CD4-positive, alpha-beta T cell (primary cell): Measurements from ENCODE around the gene SIX2. TPM values are rescaled to one million over a fixed set of nuclear protein-coding genes. Genes with fewer than 3 reads are reported as not detected.

ENCODE experiments used
- ATAC-seq: fragments of 200-7000 bp; cut with Tn5 transposase; one replicate; pipeline ENCODE4 v1.10.0; 2022; ENCODE audit warnings: mild to moderate bottlenecking; ENCODE audit not compliant: poor library complexity
- CTCF ChIA-PET: fragments of 350-600 bp; sonication (Branson Sonifier 250); formaldehyde crosslinking; loops from one replicate; lab custom pipeline; 2021; ENCODE audit warnings: antibody characterized with exemption, inconsistent platforms; lab: Charles Lee
- POLR2A ChIA-PET: fragments of 350-600 bp; sonication (Branson Sonifier 250); formaldehyde crosslinking; loops from one replicate; lab custom pipeline; 2021; ENCODE audit warnings: antibody characterized with exemption, inconsistent platforms; lab: Charles Lee
- DNase-seq, 14 experiments: peaks; one replicate each; pipeline ENCODE4 v3.0.0-alpha.2; 2013 to 2020; ENCODE audit warnings: mixed read lengths in 2 of 14
- H3K27ac ChIP-seq, 2 donors: one replicate each; pipeline versions ENCODE4 v1.5.1 to v1.7.0; 2013; ENCODE audit warnings: low read length in 2 of 2, low read depth in 1 of 2, mild to moderate bottlenecking in 1 of 2
- H3K27me3 ChIP-seq, 2 experiments: 1 replicate in 1 of 2; 2 replicates in 1 of 2; pipeline versions ENCODE4 v1.6.1 to v1.7.0; 2013; ENCODE audit warnings: low read length in 2 of 2, control low read depth in 1 of 2, mild to moderate bottlenecking in 1 of 2, moderate library complexity in 1 of 2; ENCODE audit not compliant: insufficient read depth in 2 of 2, control insufficient read depth in 1 of 2
- H3K36me3 ChIP-seq: one replicate; pipeline ENCODE4 v1.6.1; 2013; ENCODE audit warnings: low read length, control low read depth; ENCODE audit not compliant: insufficient read depth
- H3K4me1 ChIP-seq: one replicate; pipeline ENCODE4 v1.6.1; 2013; ENCODE audit warnings: low read length, control low read depth; ENCODE audit not compliant: insufficient read depth
- H3K4me3 ChIP-seq: one replicate; pipeline ENCODE4 v1.5.1; 2013; ENCODE audit warnings: mild to moderate bottlenecking, low read length, moderate library complexity
- H3K9me3 ChIP-seq, 2 experiments: 1 replicate in 1 of 2; 2 replicates in 1 of 2; pipeline versions ENCODE4 v1.6.1 to v1.7.0; 2013; ENCODE audit warnings: low read length in 2 of 2, mild to moderate bottlenecking in 2 of 2, control low read depth in 1 of 2, moderate library complexity in 1 of 2; ENCODE audit not compliant: control insufficient read depth in 1 of 2, insufficient read depth in 1 of 2
- H3K27ac Mint-ChIP-seq: one replicate; pipeline ENCODE4 v1.8.0; 2020; ENCODE audit warnings: mixed read lengths
- H3K27me3 Mint-ChIP-seq: one replicate; pipeline ENCODE4 v1.8.0; 2021; ENCODE audit warnings: mixed read lengths
- H3K36me3 Mint-ChIP-seq: one replicate; pipeline ENCODE4 v1.8.0; 2021; ENCODE audit warnings: low read depth, mixed read lengths
- H3K4me1 Mint-ChIP-seq: one replicate; pipeline ENCODE4 v1.8.0; 2021; ENCODE audit warnings: low read depth, mixed read lengths
- H3K4me3 Mint-ChIP-seq: one replicate; pipeline ENCODE4 v1.8.0; 2020; ENCODE audit warnings: mild to moderate bottlenecking, mixed read lengths
- H3K9me3 Mint-ChIP-seq: one replicate; pipeline ENCODE4 v1.8.0; 2020; ENCODE audit warnings: mixed read lengths
- CTCF ChIP-seq: fragments of 200-600 bp; IDR thresholded peaks from one replicate; pipeline ENCODE4 v1.8.0; 2022; ENCODE audit warnings: antibody characterized with exemption, mild to moderate bottlenecking
- intact Hi-C, 2 experiments: fragments of 100-400 bp; cut with DNase I in 1 of 2; cut with micrococcal nuclease in 1 of 2; formaldehyde crosslinking; loops; one replicate each; pipeline versions ENCODE4 v1.15.1 to v1.9.0; 2023 to 2025; cut with DNase I, micrococcal nuclease
- total RNA-seq, 174 experiments: library from RNA in 2 of 174; stranded (reverse) in 2 of 174; gene quantifications; one replicate each; pipeline ENCODE4 v1.2.3 and lab custom pipeline; 2021 to 2026

Gene SIX2
- total RNA-seq, 2 experiments from 2014 or later: not detected

DNA sequence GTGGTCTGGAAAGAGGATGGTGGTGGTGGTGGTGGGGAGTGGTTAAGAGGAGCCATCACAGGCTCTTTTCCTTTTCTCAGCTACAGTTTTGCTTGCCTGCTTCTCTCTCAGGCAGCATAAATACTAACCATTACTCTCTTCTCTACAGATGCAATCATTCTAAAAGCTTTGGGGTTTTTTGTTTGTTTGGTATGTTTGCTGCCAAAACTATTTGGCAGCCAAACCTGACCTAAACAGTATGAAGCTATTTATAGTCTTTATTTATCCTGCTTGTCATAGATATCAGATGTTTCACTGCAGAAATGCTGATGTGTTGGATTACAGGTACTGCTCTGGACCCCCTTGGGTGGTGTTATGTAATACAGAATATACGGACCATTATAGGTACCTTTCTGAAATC, 52.4 kb downstream of the SIX2 start:
- Histone ChIP-seq H3K27ac (no peak overlapping the region), H3K36me3 (no peaks in the 10 kb centered on the region), H3K4me1 (peaks cover 22% of the 10 kb centered on the region), H3K9me3 (peaks cover 0 to 16% of the 10 kb centered on the region in 2 experiments), H3K27me3 (peaks cover 33 to 54% of the 10 kb centered on the region in 2 experiments), H3K4me3 (no peak overlapping the region)
- Mint-ChIP-seq H3K36me3 (no peaks in the 10 kb centered on the region), H3K4me1 (peaks cover 23% of the 10 kb centered on the region), H3K27me3 (peaks cover 73% of the 10 kb centered on the region), H3K27ac (no peak overlapping the region), H3K4me3 (no peak overlapping the region), H3K9me3 (no peaks in the 10 kb centered on the region)
- no peak for TF ChIP-seq CTCF
- ATAC-seq: no peak
- intact Hi-C loops: loop anchor here (2.0 to 10.0 kb wide), 7 partner anchors 478 to 1345 kb away; no protein-coding TSS in a partner anchor
- DNase-seq: no peak
- ChIA-PET POLR2A (no interaction called here), CTCF (interaction anchor here (1.0 to 1.4 kb wide), 2 partner anchors 477 to 913 kb away, joined by 3 to 4 read pairs; no protein-coding TSS in a partner anchor)

DNA sequence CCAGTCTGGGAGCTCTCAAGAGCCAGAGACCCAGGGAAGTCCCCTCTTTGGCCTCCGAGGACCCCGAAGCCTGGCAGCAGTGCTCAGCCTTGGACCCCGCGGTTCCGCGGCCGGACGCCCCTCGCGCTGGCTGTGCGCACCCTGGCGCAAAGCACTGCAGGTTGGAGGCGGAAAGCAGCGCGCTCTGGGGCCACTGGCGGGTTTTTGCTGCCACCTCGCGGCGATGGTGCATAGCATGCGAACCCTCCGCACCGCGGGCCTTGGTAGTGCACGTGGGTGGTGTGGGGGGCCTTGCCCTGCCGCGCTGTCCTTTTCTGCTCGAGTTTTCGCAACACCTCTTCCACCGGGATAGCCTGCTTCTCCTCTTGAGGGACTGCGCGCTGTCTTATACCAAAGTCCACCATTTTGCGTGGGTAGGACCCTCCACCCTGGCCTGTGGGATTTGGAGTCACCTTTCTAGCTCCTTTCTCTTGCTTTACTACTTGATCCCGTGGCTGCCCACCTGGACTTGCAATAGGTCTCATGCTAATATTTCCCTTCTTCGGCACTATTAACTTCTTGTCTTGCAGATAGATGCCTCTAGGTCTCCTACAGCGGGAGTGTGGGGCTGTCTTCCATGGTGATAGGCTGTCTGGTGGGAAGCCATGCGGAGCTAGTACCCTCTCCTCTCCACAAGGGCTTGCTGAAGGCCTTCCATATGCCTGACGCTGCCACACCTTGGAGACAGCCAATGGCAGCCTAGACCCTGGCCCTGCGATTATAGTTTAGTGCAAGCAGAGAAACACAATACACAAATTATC, 53.5 kb downstream of the SIX2 start:
- POLR2A ChIA-PET: no interaction called here
- DNase-seq (peak; percentile 48 to 80 (median 66)), ATAC-seq (peak; percentile 83)
- Mint-ChIP-seq H3K4me1 (peaks cover 27% of the 10 kb centered on the region), H3K36me3 (no peaks in the 10 kb centered on the region), H3K27ac (no peak overlapping the region), H3K27me3 (peaks cover 77% of the 10 kb centered on the region), H3K4me3 (no peak overlapping the region), H3K9me3 (no peaks in the 10 kb centered on the region)
- H3K9me3 ChIP-seq: peaks cover 0 to 16% of the 10 kb centered on the region in 2 experiments
- H3K36me3 ChIP-seq: no peaks in the 10 kb centered on the region
- H3K27ac ChIP-seq: no peak overlapping the region
- H3K27me3 ChIP-seq: peaks cover 41 to 57% of the 10 kb centered on the region in 2 experiments
- peak; percentile 78 for TF ChIP-seq CTCF
- intact Hi-C loops: loop anchor here (1.0 to 10.0 kb wide), 9 partner anchors 477 to 1343 kb away; no protein-coding TSS in a partner anchor
- H3K4me3 ChIP-seq: no peak overlapping the region
- CTCF ChIA-PET: interaction anchor here (0.7 to 2.0 kb wide), 5 partner anchors 476 to 1078 kb away, joined by 3 to 16 read pairs (median 4); no protein-coding TSS in a partner anchor
- H3K4me1 ChIP-seq: peaks cover 23% of the 10 kb centered on the region

Other genes with a start within 250 kb of the SIX2 start
- not detected for gene SIX3, start 67.8 kb downstream of the SIX2 start, total RNA-seq